HTR-8/SVneo (cell line): ENCODE results near the gene SBF2.
A peak's percentile ranks its signal among the peaks of the same experiment; 100 is the strongest.
"Not testable (repeated sequence)": the region's sequence is repeated elsewhere in the genome, so short reads cannot be mapped to it uniquely, and the experiment has no call there.

Source experiments
- DNase-seq: peaks from one replicate; pipeline ENCODE4 v3.0.0; 2011; ENCODE audit warnings: low spot score, mixed read lengths; ENCODE audit not compliant: insufficient read length
- FAIRE-seq: peaks from 2 replicates; lab custom pipeline; 2011; peaks lifted over from hg19 to GRCh38; lab: Jason Lieb, UNC

SBF2 gene

DNA sequence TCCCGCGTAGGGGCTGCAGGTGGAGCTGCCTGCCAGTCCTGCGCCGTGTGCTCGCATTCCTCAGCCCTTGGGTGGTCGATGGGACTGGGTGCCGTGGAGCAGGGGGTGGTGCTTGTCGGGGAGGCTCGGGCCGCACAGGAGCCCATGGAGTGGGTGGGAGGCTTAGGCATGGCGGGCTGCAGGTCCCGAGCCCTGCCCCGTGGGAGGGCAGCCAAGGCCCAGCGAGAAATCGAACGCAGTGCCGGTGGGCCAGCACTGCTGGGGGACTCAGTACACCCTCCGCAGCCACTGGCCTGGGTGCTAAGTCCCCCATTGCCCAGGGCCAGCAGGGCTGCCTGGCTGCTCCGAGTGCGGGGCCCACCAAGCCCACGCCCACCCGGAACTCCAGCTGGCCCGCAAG is 160.8 kb downstream of the SBF2 start:
- not testable (repeated sequence) for DNase-seq, FAIRE-seq

GRCh38 chr11:10130875-10131274 is 163.1 kb downstream of the SBF2 start:
- FAIRE-seq (no peak), DNase-seq (no peak)

DNA sequence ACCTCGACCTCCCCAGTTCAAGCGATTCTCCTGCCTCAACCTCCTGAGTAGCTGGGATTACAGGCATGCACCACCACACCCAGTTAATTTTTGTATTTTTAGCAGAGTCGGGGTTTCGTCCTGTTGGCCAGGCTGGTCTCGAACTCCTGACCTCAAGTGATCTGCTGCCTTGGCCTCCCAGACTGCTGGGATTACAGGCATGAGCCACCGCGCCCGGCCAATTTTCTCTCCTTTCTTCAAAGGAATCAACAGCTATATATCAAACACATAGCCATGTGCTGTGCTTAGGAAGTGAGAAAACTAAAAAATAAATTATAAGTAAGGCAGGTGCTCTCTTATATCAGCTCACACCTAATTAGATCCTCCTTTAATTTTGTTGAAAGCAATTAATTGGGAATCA is 164.8 kb downstream of the SBF2 start:
- DNase-seq, FAIRE-seq: not testable (repeated sequence)

- FAIRE-seq (no peak), DNase-seq (no peak)
These were observed 168.4 kb downstream of the SBF2 start for GRCh38 chr11:10125522-10126133.

DNA sequence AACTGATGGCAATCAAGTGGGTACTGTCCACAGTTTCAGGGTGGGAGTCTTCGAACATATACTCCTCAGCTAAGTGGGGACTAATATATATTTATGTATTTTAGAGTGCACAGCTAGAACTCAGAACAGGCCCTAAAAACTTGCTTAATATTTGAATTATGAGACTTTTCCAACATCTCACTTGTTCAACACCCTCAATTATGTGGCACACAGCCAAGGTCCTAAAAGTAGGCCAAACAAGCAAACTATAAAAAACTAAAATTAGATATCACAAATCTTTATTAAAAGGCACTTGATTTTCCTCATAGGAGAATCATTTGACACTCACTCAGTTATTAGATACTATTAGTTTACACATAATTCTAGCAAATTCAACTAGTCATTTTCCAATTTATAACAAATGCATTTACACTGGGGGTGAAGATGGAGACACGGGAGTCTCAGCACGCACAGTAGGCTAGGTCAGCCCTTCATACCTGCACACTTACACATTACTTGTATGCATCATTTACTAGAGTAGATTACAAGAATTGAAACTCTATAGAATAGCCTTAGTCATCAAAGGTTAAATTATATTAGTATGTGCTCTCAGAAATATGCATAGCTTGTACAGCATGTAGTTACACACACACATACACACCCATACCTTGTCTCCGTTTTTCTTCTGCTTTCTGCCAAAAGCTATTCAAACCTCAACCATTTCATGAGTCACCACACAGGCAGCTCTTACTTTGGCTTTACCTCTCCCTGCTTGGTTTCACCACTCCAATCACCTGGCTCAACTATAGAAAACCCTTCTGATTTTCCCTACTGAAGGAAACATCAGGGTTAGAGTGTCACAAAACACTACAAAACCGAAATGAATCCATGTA is 171.5 kb downstream of the SBF2 start:
- no peak for FAIRE-seq
- DNase-seq = no peak

GRCh38 chr11:10118865-10119264 is 175.2 kb downstream of the SBF2 start:
- no peak for FAIRE-seq
- DNase-seq = no peak

DNA sequence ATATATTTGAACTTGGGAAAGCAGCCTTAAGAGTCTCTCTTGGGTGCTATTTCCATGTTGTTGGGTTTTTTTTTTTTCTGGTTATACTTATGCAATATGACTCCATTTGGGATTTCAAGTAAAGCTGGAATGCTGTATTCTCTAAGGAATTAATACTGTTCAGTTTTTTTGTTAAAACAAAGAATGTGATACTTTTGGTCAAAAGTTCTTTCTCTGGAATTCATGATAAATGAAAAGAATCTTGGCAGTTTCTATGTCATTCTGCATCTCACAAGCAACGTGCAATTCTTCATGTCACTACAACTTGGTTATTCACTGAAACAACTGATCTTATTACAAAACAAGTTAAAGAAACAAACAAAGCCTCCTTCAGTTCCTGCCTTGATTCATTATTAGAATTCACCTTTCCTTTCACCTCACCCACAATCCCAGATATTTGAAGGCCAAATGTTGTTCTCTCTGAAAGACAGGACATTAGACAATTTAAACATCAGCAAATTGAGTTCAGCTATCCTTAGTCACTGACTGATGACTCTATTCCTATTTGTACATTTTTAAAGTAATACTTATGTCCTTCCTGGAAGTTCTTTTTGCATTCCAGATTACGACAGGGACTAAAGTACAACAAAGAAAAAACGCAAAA is 176.2 kb downstream of the SBF2 start:
- FAIRE-seq (no peak), DNase-seq (no peak)

GRCh38 chr11:10116588-10116987 is 177.4 kb downstream of the SBF2 start:
- DNase-seq (no peak), FAIRE-seq (no peak)

DNA sequence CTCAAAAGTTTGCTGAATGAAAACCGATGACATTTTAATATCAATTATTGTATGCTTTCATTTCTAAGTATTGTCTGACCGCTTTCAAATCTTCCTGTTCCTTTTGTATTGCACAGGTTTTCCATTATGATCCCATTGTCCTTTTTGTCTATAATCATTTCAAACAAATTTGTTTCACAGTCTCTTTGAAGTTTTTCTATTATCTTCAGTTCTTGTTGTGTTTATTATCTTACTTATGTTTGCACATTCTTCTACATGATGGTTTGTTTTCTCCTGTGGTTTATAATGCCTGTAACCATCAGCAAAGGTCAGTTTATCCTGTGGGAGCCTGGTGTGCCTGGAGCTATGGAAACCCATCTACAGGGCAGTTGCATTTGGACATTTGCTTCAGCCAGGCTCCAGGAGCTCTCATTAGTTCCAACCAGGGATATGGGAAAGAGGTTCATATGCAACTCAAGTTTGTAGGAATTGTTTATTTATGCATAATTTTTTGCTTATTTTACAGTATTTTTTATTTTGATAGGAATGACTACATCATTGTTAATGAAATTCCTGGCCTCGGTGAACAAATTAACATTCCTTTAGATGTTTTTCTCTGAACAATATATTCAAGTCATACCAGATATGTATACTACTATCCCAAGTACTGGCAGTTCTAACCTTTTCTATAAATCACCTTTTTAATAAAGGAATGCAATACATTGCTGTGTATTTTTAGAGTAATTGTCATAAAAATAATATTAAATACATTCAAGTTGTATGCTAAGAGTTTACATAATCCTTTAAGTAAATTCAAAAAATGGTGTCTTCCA is 179.2 kb downstream of the SBF2 start:
- FAIRE-seq (no peak), DNase-seq (no peak)

GRCh38 chr11:10113852-10114251 is 180.2 kb downstream of the SBF2 start:
- no peak for FAIRE-seq

GRCh38 chr11:10109806-10110205 is 184.2 kb downstream of the SBF2 start:
- no peak for DNase-seq
- FAIRE-seq = no peak

More at GRCh38 chr11:10113852-10114251, 180.2 kb downstream of the SBF2 start:
- no peak for DNase-seq

- DNase-seq = peak; percentile 15
- no peak for FAIRE-seq
These were observed 184.9 kb downstream of the SBF2 start for GRCh38 chr11:10108915-10109680.

DNA sequence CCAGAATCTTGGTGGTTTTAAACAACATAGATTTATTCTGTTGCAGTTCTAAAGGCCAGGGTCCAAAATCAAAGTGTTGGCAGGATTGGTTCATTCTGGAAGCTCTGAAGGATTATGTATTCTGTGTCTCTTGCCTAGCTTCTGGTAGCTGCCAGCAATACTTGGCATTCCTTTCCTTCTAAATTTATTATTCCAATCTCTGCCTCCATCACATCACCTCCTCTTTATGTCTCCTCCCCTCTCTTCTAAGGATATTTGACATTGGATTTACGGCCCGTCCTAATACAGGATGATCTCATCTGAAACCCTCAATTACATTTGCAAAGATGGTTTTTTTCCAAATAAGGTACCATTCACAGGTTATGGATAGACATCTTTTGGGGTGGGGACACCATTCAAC is 186.5 kb downstream of the SBF2 start:
- no peak for FAIRE-seq
- no peak for DNase-seq

DNA sequence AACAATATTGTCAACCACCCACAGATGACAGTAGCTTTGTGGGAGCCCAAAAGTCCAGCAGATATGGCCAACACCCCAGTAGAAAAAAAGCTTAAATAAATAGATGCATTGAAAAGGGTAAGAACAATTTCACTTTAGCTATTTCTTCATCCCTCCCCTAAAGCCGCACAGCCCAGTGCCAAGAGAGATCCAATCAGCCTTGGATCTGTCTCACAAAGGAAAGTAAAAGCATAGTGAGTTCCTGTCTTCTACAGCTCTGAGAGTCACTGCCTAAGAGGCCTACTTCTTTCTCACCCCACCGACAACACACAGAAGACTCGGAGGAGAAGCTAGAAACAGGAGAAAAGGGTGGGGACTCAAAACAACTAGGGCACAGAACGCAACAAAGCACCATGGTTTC is 196.4 kb downstream of the SBF2 start:
- FAIRE-seq = no peak
- DNase-seq = no peak

- DNase-seq (no peak), FAIRE-seq (no peak)
These were observed 197.0 kb downstream of the SBF2 start for GRCh38 chr11:10096987-10097386.

DNA sequence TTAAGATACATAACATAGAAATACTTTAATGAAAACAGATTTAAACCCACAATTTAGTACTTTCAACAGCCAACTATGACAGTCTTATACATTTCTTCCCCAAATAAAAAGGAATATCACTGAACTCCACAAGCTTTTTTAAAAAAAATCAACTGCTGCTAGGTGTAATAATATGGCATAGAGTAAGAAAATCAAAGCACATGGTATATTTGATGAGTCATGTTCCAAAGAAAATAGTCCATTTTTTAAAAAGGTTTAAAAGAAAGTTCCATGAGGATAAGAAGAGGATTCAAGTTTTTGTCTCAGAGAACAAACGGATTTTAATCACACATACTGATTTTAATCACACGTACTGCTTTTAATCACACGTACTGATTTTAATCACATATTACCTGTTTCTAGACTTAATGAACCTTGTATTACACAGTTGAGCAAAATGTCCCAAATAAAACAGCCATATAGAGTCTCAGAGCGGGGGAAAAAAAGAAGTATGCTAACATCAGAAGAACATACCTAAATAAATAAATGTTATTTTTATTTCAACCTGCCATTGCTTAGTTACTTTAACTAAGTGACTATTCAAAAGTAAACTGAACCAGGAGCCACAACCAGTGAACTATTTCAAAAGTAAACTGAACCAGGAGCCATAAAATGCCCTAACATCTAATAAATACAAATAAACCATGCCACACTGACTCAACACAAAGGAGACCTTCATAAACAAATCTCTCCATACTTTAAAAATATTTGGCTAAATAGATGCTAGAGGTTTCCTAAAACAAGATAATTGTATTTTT is 198.4 kb downstream of the SBF2 start:
- no peak for FAIRE-seq
- no peak for DNase-seq

GRCh38 chr11:10092426-10092825 is 201.6 kb downstream of the SBF2 start:
- DNase-seq = no peak
- FAIRE-seq = no peak

DNA sequence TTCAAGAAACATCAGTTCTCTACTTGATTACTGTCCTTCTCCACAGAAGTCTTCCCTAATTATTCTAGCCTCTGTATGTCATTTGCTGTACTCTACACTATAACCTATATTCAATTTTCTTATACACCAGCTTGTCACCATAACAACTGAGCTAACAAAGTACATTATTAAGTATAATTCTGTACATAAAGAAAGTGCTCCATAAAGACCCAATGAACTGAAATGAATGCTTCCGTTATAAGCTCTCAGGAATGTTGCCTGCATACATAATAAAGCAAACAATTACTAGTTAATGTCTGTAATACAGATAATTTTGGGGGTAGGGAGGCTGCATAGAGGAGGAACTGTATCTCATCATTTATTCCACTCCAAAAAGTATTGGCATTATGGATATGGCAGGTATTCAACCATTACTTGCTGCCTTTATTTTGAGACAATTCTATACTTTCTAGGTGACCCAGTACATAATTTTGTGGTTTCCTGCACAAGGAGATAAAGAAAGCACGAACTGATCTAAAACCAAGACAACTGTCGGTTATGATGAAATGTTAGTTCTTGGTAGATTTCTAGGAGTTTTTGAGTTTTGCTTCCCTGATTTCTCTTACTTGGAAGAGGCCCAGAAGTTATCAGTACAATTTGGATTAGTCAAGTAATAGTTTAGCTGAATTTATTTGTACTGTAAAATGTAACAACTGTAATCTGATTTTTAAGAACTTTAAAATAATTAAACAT is 202.5 kb downstream of the SBF2 start:
- FAIRE-seq = no peak
- no peak for DNase-seq
